PFSK-1 (cell line): ENCODE results near the gene HHATL.

Source experiments
- FOXP2 ChIP-seq: optimal IDR thresholded peaks from 2 replicates; pipeline ENCODE3; 2011; ENCODE audit warnings: borderline replicate concordance, control low read depth, inconsistent platforms; ENCODE audit not compliant: insufficient read depth; ENCODE audit errors: extremely low read length, extremely low read depth
- POLR2AphosphoS5 ChIP-seq: IDR thresholded peaks from 2 replicates; pipeline ENCODE4 v1.6.1; 2012; ENCODE audit warnings: low read depth, mild to moderate bottlenecking, control low read depth, low read length, moderate library complexity
- REST ChIP-seq, 2 experiments: IDR thresholded peaks; 2 replicates each; pipeline versions ENCODE4 v1.6.1 to v1.8.0; 2011 to 2012; ENCODE audit warnings: low read depth in 2 of 2, low read length in 2 of 2, control low read depth in 1 of 2, inconsistent platforms in 1 of 2, mild to moderate bottlenecking in 1 of 2, moderate library complexity in 1 of 2; ENCODE audit not compliant: insufficient read depth in 1 of 2
- SIN3A ChIP-seq: IDR thresholded peaks from 2 replicates; pipeline ENCODE4 v1.6.1; 2012; ENCODE audit warnings: mild to moderate bottlenecking, low read length, moderate library complexity, borderline replicate concordance; ENCODE audit not compliant: insufficient read depth
- TAF1 ChIP-seq: IDR thresholded peaks from 2 replicates; pipeline ENCODE4 v1.6.1; 2012; ENCODE audit warnings: low read length, control low read depth, borderline replicate concordance; ENCODE audit not compliant: insufficient read depth

Gene HHATL

GRCh38 chr3:42686832-42687650, 15.6 kb downstream of the HHATL start:
- no peak for TF ChIP-seq SIN3A
- no peak for TF ChIP-seq FOXP2
- TF ChIP-seq TAF1, result no peak
- no peak for TF ChIP-seq POLR2AphosphoS5
- no peak for TF ChIP-seq REST (IDR thresholded peaks at IDR 0.05; ENCODE audit: insufficient read depth in 1 of 2, low read depth in 2 of 2, low read length in 2 of 2)

GRCh38 chr3:42685891-42686820, 16.4 kb downstream of the HHATL start:
- TF ChIP-seq TAF1, result no peak
- TF ChIP-seq POLR2AphosphoS5, result no peak
- TF ChIP-seq SIN3A, result no peak
- TF ChIP-seq FOXP2, result no peak
- TF ChIP-seq REST (IDR thresholded peaks at IDR 0.05; ENCODE audit: insufficient read depth in 1 of 2, low read depth in 2 of 2, low read length in 2 of 2), result no peak

- no peak for TF ChIP-seq SIN3A
- no peak for TF ChIP-seq TAF1
- no peak for TF ChIP-seq POLR2AphosphoS5
- no peak for TF ChIP-seq FOXP2
- TF ChIP-seq REST (IDR thresholded peaks at IDR 0.05; ENCODE audit: insufficient read depth in 1 of 2, low read depth in 2 of 2, low read length in 2 of 2), result no peak
These were observed 17.2 kb downstream of the HHATL start, which contains the start of gene KLHL40 for GRCh38 chr3:42685363-42685881. KLHL40 (plus strand) TSS chr3:42685537; CDS start chr3:42685619, 82 bp downstream.

GRCh38 chr3:42684632-42685362, 17.8 kb downstream of the HHATL start:
- no peak for TF ChIP-seq REST (IDR thresholded peaks at IDR 0.05; ENCODE audit: insufficient read depth in 1 of 2, low read depth in 2 of 2, low read length in 2 of 2)
- no peak for TF ChIP-seq SIN3A
- TF ChIP-seq POLR2AphosphoS5, result no peak
- TF ChIP-seq FOXP2, result no peak
- no peak for TF ChIP-seq TAF1
